22Rv1 (cell line): Measurements from ENCODE around the gene PBX1.

ENCODE experiments used
- H3K27ac ChIP-seq: fragments of 450-650 bp; 2 replicates; pipeline ENCODE4 v1.5.1; 2017
- CTCF ChIP-seq: fragments of 450-650 bp; IDR thresholded peaks from 2 replicates; pipeline ENCODE4 v1.5.1; 2017; ENCODE audit warnings: mild to moderate bottlenecking
- ZFX ChIP-seq: fragments of 450-650 bp; IDR thresholded peaks from 2 replicates; pipeline ENCODE4 v1.6.1; 2017; ENCODE audit warnings: antibody characterized with exemption, borderline replicate concordance

PBX1 gene

DNA sequence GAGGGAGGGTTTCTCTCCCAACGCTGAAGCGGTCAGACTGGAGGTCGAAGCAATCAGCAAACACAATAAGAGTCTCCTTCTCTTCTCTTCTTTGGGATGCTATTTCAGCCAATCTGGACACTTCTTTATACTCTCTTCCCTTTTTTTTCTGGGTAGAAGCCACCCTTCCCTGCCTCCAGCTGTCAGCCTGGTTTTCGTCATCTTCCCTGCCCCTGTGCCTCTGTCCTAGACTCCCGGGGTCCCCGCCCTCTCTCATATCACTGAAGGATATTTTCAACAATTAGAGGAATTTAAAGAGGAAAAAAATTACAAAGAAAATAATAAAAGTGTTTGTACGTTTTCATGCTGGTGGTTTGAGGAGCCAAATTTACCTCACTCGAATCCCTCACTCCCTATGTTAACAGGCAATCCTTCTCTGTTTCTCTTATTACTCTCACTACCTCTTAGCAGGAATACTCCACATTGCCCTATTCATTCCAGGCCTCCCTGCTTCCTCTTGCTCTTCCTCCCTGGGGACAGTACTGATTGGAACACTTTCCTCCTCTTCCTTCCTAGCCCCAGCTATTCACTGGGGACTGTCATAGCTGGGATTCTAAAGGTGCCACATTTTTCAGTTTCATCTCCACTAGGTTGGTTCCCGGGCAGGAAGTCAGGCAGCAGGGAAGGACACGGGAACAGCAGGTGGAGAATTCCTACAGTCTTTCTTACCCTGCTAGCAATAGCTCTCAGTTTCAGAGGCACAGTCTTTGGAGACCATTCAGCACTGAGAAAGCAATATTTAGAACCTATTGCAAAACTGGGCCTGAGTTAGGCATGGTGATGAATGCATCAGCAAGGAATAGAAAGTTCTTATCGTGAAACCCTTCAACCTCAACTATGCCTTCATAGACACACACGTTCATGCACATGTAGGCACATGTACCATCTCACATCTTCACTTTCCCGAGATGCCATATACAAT lies 288.0 kb downstream of the PBX1 start:
- no peak overlapping the region for H3K27ac ChIP-seq
- TF ChIP-seq CTCF (no peak), ZFX (no peak)

DNA sequence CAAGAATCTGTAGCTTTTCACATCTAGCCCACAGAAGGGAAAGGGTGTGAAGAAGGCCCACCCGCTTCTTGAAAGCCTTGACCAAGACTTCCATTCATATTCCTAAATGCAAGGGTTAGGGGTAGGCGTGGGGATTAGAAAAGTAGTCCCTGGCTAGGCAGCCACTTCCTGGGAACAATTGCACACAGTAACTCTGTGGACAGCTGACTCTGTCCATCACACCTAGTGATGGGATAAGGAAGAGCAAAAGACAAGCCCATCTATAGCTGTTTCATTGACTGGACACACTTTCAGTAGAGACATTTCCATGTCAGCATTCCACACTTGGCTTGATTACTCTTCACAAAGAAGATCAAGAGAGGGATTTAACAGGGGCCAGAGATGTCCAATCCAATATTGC lies 294.2 kb downstream of the PBX1 start:
- no peak for TF ChIP-seq CTCF
- no peak overlapping the region for H3K27ac ChIP-seq

- TF ChIP-seq ZFX (no peak), CTCF (no peak)
- no peak overlapping the region for H3K27ac ChIP-seq
Observed at GRCh38 chr1:164855716-164856329, 296.8 kb downstream of the PBX1 start.

DNA sequence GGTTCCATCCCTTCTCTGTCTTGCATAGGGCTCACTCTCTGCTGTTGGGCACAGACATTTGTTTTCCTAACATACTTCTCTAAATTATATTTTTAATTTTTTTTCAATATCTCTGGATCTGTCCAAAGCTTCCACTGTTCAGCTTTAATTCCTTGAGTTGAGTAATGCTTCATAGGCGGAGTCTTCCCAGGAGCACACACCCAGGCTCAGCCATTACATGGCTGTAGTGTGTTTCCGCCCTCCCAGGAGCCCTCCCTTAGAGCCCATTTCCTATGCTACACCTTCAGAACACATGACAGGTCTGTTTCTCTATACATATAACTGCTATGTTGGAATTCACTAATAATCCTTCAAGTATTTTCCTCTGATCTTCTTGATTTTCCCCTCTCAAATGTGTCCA lies 297.4 kb downstream of the PBX1 start:
- H3K27ac ChIP-seq, result no peak overlapping the region
- TF ChIP-seq CTCF, result no peak
- TF ChIP-seq ZFX, result no peak

GRCh38 chr1:164857439-164857838 lies 298.5 kb downstream of the PBX1 start:
- H3K27ac ChIP-seq, result no peak overlapping the region
- no peak for TF ChIP-seq CTCF
- no peak for TF ChIP-seq ZFX

GRCh38 chr1:164858096-164858632 lies 299.2 kb downstream of the PBX1 start:
- no peak for TF ChIP-seq CTCF
- no peak for TF ChIP-seq ZFX
- no peak overlapping the region for H3K27ac ChIP-seq

- H3K27ac ChIP-seq, result no peak overlapping the region
- TF ChIP-seq CTCF, result no peak
- no peak for TF ChIP-seq ZFX
Observed at GRCh38 chr1:164861632-164862031, 302.6 kb downstream of the PBX1 start.
